ENCODE measurements around the gene FCGR2B. TPM values are rescaled to one million over a fixed set of nuclear protein-coding genes. Genes with fewer than 3 reads are reported as not detected.
"Not testable (repeated sequence)": the region's sequence is repeated elsewhere in the genome, so short reads cannot be mapped to it uniquely, and the experiment has no call there.

Gene FCGR2B
- total and polyA plus RNA-seq, 2 donors (not counting 1 experiment from before 2014, with no cell fraction given) = 144 to 282 TPM

GRCh38 chr1:161642697-161643096 lies 20.2 kb upstream of the FCGR2B start:
- H2AFZ ChIP-seq (ENCODE audit: insufficient read depth, low read depth, low read length, poor library complexity, severe bottlenecking); H3K27me3 Mint-ChIP-seq; H4K20me1 ChIP-seq (ENCODE audit: control insufficient read depth, insufficient read depth, low read length, poor library complexity, severe bottlenecking); H3K27me3 ChIP-seq (replicated peaks in 1 of 4; ENCODE audit: control extremely low read depth in 1 of 4, control insufficient read depth in 3 of 4, insufficient read depth in 4 of 4, low read length in 3 of 4); H3K79me2 ChIP-seq (ENCODE audit: control insufficient read depth, insufficient read depth, low read length); H3K4me2 ChIP-seq (replicated peaks; ENCODE audit: low read depth, low read length, poor library complexity, severe bottlenecking); H3K36me3 ChIP-seq (replicated peaks in 1 of 2; ENCODE audit: control extremely low read depth in 1 of 2, control insufficient read depth in 1 of 2, extremely low read depth in 1 of 2, insufficient read depth in 2 of 2, low read length in 1 of 2); H3K9me3 ChIP-seq (ENCODE audit: control extremely low read depth in 1 of 3, control insufficient read depth in 2 of 3, insufficient read depth in 1 of 3, low read length in 2 of 3); H3K27ac ChIP-seq (ENCODE audit: low read length in 2 of 2); H3K9ac ChIP-seq (ENCODE audit: low read length); CTCF ChIA-PET; H3K4me3 ChIP-seq (ENCODE audit: control extremely low read depth in 1 of 5, extremely low read depth in 1 of 5, insufficient read depth in 1 of 5, low read depth in 2 of 5, low read length in 4 of 5); POLR2A ChIA-PET; H3K4me1 ChIP-seq (ENCODE audit: control insufficient read depth in 2 of 2, insufficient read depth in 2 of 2, low read length in 2 of 2); H3K9me3 Mint-ChIP-seq (ENCODE audit: insufficient read depth): not testable (repeated sequence)
- WGBS (ENCODE audit: insufficient coverage) = no CpG with 5 or more reads among the region's 1 CpG
- peaks cover 23% of the 10 kb centered on the region for H3K4me1 Mint-ChIP-seq
- DNase-seq (peak; percentile 46), ATAC-seq (ENCODE audit: low read depth) (peak; percentile 74)
- TF ChIP-seq, protein P1, sequence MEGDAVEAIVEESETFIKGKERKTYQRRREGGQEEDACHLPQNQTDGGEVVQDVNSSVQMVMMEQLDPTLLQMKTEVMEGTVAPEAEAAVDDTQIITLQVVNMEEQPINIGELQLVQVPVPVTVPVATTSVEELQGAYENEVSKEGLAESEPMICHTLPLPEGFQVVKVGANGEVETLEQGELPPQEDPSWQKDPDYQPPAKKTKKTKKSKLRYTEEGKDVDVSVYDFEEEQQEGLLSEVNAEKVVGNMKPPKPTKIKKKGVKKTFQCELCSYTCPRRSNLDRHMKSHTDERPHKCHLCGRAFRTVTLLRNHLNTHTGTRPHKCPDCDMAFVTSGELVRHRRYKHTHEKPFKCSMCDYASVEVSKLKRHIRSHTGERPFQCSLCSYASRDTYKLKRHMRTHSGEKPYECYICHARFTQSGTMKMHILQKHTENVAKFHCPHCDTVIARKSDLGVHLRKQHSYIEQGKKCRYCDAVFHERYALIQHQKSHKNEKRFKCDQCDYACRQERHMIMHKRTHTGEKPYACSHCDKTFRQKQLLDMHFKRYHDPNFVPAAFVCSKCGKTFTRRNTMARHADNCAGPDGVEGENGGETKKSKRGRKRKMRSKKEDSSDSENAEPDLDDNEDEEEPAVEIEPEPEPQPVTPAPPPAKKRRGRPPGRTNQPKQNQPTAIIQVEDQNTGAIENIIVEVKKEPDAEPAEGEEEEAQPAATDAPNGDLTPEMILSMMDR (IDR thresholded peaks at IDR 0.05) = peak; percentile 36
- peak overlapping the region; percentile 71 for H3K4me3 Mint-ChIP-seq
- peak overlapping the region; percentile 86 for H3K27ac Mint-ChIP-seq
- intact Hi-C loops (cut with micrococcal nuclease) = loop anchor here (10.0 kb wide), 1 partner anchor 68 kb away; no protein-coding TSS in a partner anchor

DNA sequence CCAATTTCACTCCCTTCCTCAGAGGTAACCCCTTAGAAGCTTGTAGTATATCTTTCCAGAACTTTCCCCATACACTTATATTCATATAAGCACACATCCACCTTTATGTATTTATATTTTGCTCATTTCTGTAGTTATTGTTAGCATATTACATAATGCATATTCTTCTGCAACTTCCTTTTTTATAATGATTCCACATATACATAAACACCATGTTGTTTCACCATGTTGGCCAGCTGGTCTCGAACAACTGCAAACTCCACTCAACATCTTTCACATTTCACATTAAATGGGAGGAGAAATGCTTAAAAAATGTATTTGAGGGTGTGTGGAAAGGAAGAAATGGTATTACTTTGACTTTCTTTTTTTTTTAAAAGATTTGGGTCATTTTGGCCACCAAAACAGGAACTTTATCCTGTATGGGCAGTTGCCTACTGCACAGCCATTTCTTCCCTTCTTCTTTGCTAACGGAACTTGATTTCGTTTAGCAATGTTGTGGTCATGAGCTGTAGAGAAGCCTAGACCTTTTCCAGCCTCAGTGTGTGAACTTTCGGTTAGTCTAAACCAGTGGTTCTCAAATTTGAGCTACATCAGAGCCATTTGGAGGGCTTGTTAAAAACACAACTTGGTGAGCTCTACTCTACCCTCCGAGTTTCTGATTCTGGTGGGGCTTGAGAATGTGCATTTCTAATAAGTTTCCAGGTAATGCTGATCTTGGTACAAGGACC lies 19.3 kb upstream of the FCGR2B start:
- intact Hi-C loops (cut with micrococcal nuclease) = loop anchor here (10.0 kb wide), 1 partner anchor 69 kb away; no protein-coding TSS in a partner anchor
- H3K9me3 ChIP-seq (ENCODE audit: control extremely low read depth in 1 of 3, control insufficient read depth in 2 of 3, insufficient read depth in 1 of 3, low read length in 2 of 3); DNase-seq; H3K27me3 ChIP-seq (replicated peaks in 1 of 4; ENCODE audit: control extremely low read depth in 1 of 4, control insufficient read depth in 3 of 4, insufficient read depth in 4 of 4, low read length in 3 of 4); H3K79me2 ChIP-seq (ENCODE audit: control insufficient read depth, insufficient read depth, low read length); H3K9ac ChIP-seq (ENCODE audit: low read length); H3K27me3 Mint-ChIP-seq; H3K4me2 ChIP-seq (replicated peaks; ENCODE audit: low read depth, low read length, poor library complexity, severe bottlenecking); H4K20me1 ChIP-seq (ENCODE audit: control insufficient read depth, insufficient read depth, low read length, poor library complexity, severe bottlenecking); H3K27ac Mint-ChIP-seq; H3K27ac ChIP-seq (ENCODE audit: low read length in 2 of 2); H3K4me3 Mint-ChIP-seq; H3K4me3 ChIP-seq (ENCODE audit: control extremely low read depth in 1 of 5, extremely low read depth in 1 of 5, insufficient read depth in 1 of 5, low read depth in 2 of 5, low read length in 4 of 5); H2AFZ ChIP-seq (ENCODE audit: insufficient read depth, low read depth, low read length, poor library complexity, severe bottlenecking); H3K4me1 ChIP-seq (ENCODE audit: control insufficient read depth in 2 of 2, insufficient read depth in 2 of 2, low read length in 2 of 2); ATAC-seq (ENCODE audit: low read depth); CTCF ChIA-PET; H3K9me3 Mint-ChIP-seq (ENCODE audit: insufficient read depth); H3K36me3 ChIP-seq (replicated peaks in 1 of 2; ENCODE audit: control extremely low read depth in 1 of 2, control insufficient read depth in 1 of 2, extremely low read depth in 1 of 2, insufficient read depth in 2 of 2, low read length in 1 of 2): not testable (repeated sequence)
- POLR2A ChIA-PET = interaction anchor here (0.7 kb wide), 1 partner anchor 65 kb away, joined by 3 read pairs; no protein-coding TSS in a partner anchor
- WGBS (ENCODE audit: insufficient coverage) = no CpG with 5 or more reads among the region's 5 CpGs
- H3K4me1 Mint-ChIP-seq = peaks cover 26% of the 10 kb centered on the region

DNA sequence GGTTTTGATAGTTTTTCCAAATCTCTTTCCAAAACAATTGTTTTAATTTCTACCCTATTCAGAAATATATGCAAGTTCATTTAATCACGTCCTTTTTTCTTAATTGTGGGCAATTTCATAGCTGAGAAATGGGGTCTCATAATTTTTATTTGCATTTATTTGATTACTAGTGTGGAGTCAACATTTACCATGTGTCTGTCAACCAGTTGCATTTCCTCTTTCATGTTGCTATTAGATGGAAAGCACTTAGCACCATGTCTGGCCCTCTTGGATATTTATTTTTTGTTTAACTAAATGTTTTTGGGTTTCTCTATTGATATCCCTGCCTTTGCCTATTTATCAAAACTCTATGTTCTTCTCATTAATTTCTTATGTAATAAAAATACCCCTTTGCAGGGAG lies 18.1 kb upstream of the FCGR2B start:
- H3K4me3 Mint-ChIP-seq; ATAC-seq (ENCODE audit: low read depth); H3K36me3 ChIP-seq (replicated peaks in 1 of 2; ENCODE audit: control extremely low read depth in 1 of 2, control insufficient read depth in 1 of 2, extremely low read depth in 1 of 2, insufficient read depth in 2 of 2, low read length in 1 of 2); H3K9me3 ChIP-seq (ENCODE audit: control extremely low read depth in 1 of 3, control insufficient read depth in 2 of 3, insufficient read depth in 1 of 3, low read length in 2 of 3); H3K27me3 Mint-ChIP-seq; H3K4me1 ChIP-seq (ENCODE audit: control insufficient read depth in 2 of 2, insufficient read depth in 2 of 2, low read length in 2 of 2); H3K27me3 ChIP-seq (replicated peaks in 1 of 4; ENCODE audit: control extremely low read depth in 1 of 4, control insufficient read depth in 3 of 4, insufficient read depth in 4 of 4, low read length in 3 of 4); POLR2A ChIA-PET; H3K79me2 ChIP-seq (ENCODE audit: control insufficient read depth, insufficient read depth, low read length); H4K20me1 ChIP-seq (ENCODE audit: control insufficient read depth, insufficient read depth, low read length, poor library complexity, severe bottlenecking); H3K27ac Mint-ChIP-seq; H3K9me3 Mint-ChIP-seq (ENCODE audit: insufficient read depth); H3K9ac ChIP-seq (ENCODE audit: low read length); H2AFZ ChIP-seq (ENCODE audit: insufficient read depth, low read depth, low read length, poor library complexity, severe bottlenecking); DNase-seq; H3K4me2 ChIP-seq (replicated peaks; ENCODE audit: low read depth, low read length, poor library complexity, severe bottlenecking); H3K27ac ChIP-seq (ENCODE audit: low read length in 2 of 2); H3K4me3 ChIP-seq (ENCODE audit: control extremely low read depth in 1 of 5, extremely low read depth in 1 of 5, insufficient read depth in 1 of 5, low read depth in 2 of 5, low read length in 4 of 5): not testable (repeated sequence)
- peaks cover 28% of the 10 kb centered on the region for H3K4me1 Mint-ChIP-seq
- WGBS (ENCODE audit: insufficient coverage) = no CpG with 5 or more reads among the region's 1 CpG
- CTCF ChIA-PET = interaction anchor here (1.6 kb wide), 1 partner anchor 96 kb away, joined by 7 read pairs; no protein-coding TSS in a partner anchor
- intact Hi-C loops (cut with micrococcal nuclease) = loop anchor here (10.0 kb wide), 1 partner anchor 70 kb away; no protein-coding TSS in a partner anchor

All from B cell (primary cell).